H4 (cell line): Measurements from ENCODE around the gene FOXP1. TPM values are rescaled to one million over a fixed set of nuclear protein-coding genes. Genes with fewer than 3 reads are reported as not detected.
"Not testable (repeated sequence)": the region's sequence is repeated elsewhere in the genome, so short reads cannot be mapped to it uniquely, and the experiment has no call there.

ENCODE experiments used
- DNase-seq: peaks from one replicate; pipeline ENCODE4 v3.0.0-alpha.2; 2015; ENCODE audit warnings: low spot score
- total RNA-seq: library from RNA; depleted of rRNA; stranded (reverse); fragments of >200 nt; shearing (Covaris generic); gene quantifications from 2 replicates; pipeline ENCODE4 v1.2.3, GENCODE V29; 2014

The FOXP1 gene
- total RNA-seq, 1 experiment from 2014 or later, result 15.9 TPM

- no peak for DNase-seq
These were observed 52.5 kb downstream of the FOXP1 start for GRCh38 chr3:71530903-71531530.

- no peak for DNase-seq
These were observed 54.7 kb downstream of the FOXP1 start for GRCh38 chr3:71528816-71529215.

GRCh38 chr3:71526448-71526847 lies 57.1 kb downstream of the FOXP1 start:
- not testable (repeated sequence) for DNase-seq

GRCh38 chr3:71525391-71525790 lies 58.1 kb downstream of the FOXP1 start:
- DNase-seq, result no peak

GRCh38 chr3:71524672-71525071 lies 58.9 kb downstream of the FOXP1 start:
- DNase-seq, result no peak

GRCh38 chr3:71523628-71524027 lies 59.9 kb downstream of the FOXP1 start:
- DNase-seq, result no peak

GRCh38 chr3:71521940-71522876 lies 61.3 kb downstream of the FOXP1 start:
- DNase-seq, result no peak

GRCh38 chr3:71521021-71521352 lies 62.5 kb downstream of the FOXP1 start:
- DNase-seq, result no peak

- DNase-seq, result no peak
These were observed 63.1 kb downstream of the FOXP1 start for GRCh38 chr3:71520161-71521020.

GRCh38 chr3:71518089-71518488 lies 65.4 kb downstream of the FOXP1 start:
- no peak for DNase-seq

GRCh38 chr3:71517271-71517791 lies 66.2 kb downstream of the FOXP1 start:
- no peak for DNase-seq

GRCh38 chr3:71515636-71516365 lies 67.7 kb downstream of the FOXP1 start:
- no peak for DNase-seq

- no peak for DNase-seq
These were observed 68.9 kb downstream of the FOXP1 start for GRCh38 chr3:71514621-71515020.

- no peak for DNase-seq
These were observed 70.0 kb downstream of the FOXP1 start for GRCh38 chr3:71513515-71513914.

GRCh38 chr3:71513081-71513480 lies 70.4 kb downstream of the FOXP1 start:
- no peak for DNase-seq

- DNase-seq, result no peak
These were observed 71.0 kb downstream of the FOXP1 start for GRCh38 chr3:71512544-71512943.

- no peak for DNase-seq
These were observed 71.5 kb downstream of the FOXP1 start for GRCh38 chr3:71512000-71512399.

- DNase-seq, result no peak
These were observed 72.1 kb downstream of the FOXP1 start for GRCh38 chr3:71511446-71511845.

- peak; percentile 58 for DNase-seq
These were observed 72.5 kb downstream of the FOXP1 start for GRCh38 chr3:71511037-71511436.

- peak; percentile 19 for DNase-seq
These were observed 73.0 kb downstream of the FOXP1 start for GRCh38 chr3:71510510-71510909.

- DNase-seq, result no peak
These were observed 74.5 kb downstream of the FOXP1 start for GRCh38 chr3:71509066-71509465.
